Common myeloid progenitor, CD34-positive (primary cell): ENCODE data around the gene CYTH3.
A peak's percentile ranks its signal among the peaks of the same experiment; 100 is the strongest.

Source experiments
- CTCF ChIA-PET: fragments of 350-600 bp; sonication (Branson Sonifier 250); formaldehyde crosslinking; loops from one replicate; lab custom pipeline; 2021; ENCODE audit warnings: antibody characterized with exemption; lab: Charles Lee
- POLR2A ChIA-PET: fragments of 350-600 bp; sonication (Branson Sonifier 250); formaldehyde crosslinking; loops from one replicate; lab custom pipeline; 2021; ENCODE audit warnings: antibody characterized with exemption; lab: Charles Lee
- DNase-seq, 3 donors: peaks; one replicate each; pipeline versions ENCODE4 v3.0.0 to v3.0.0-alpha.2; 2013
- H3K27ac ChIP-seq, 2 experiments: 1 replicate in 1 of 2; 2 replicates in 1 of 2; pipeline ENCODE4 v1.7.0; 2013; ENCODE audit warnings: inconsistent platforms in 2 of 2, low read length in 2 of 2, mild to moderate bottlenecking in 2 of 2, low read depth in 1 of 2, moderate library complexity in 1 of 2; ENCODE audit not compliant: severe bottlenecking in 2 of 2, insufficient read depth in 1 of 2, poor library complexity in 1 of 2
- H3K27me3 ChIP-seq, 5 experiments: replicated peaks in 2 of 5; 1 replicate in 3 of 5; 2 replicates in 2 of 5; pipeline versions ENCODE4 v1.6.1 to v1.7.0; 2013; ENCODE audit warnings: low read length in 4 of 5, mild to moderate bottlenecking in 2 of 5, moderate library complexity in 2 of 5, inconsistent platforms in 1 of 5; ENCODE audit not compliant: insufficient read depth in 5 of 5, control insufficient read depth in 4 of 5
- H3K36me3 ChIP-seq, 4 experiments: 1 replicate in 2 of 4; 2 replicates in 2 of 4; pipeline versions ENCODE4 v1.6.1 to v1.7.0; 2013; ENCODE audit warnings: low read length in 3 of 4, control low read depth in 1 of 4, mild to moderate bottlenecking in 1 of 4; ENCODE audit not compliant: control insufficient read depth in 4 of 4, insufficient read depth in 4 of 4
- H3K4me1 ChIP-seq, 4 experiments: 1 replicate in 3 of 4; 2 replicates in 1 of 4; pipeline versions ENCODE4 v1.6.1 to v1.7.1; 2013; ENCODE audit warnings: low read length in 3 of 4, mild to moderate bottlenecking in 3 of 4, control low read depth in 1 of 4, inconsistent platforms in 1 of 4, moderate library complexity in 1 of 4; ENCODE audit not compliant: control insufficient read depth in 4 of 4, insufficient read depth in 4 of 4; ENCODE audit errors: control extremely low read depth in 1 of 4
- H3K4me3 ChIP-seq, 7 experiments: 1 replicate in 4 of 7; 2 replicates in 3 of 7; pipeline versions ENCODE4 v1.5.1 to v1.7.0; 2013; ENCODE audit warnings: mild to moderate bottlenecking in 7 of 7, low read length in 6 of 7, moderate library complexity in 6 of 7, inconsistent platforms in 2 of 7, low read depth in 2 of 7, control low read depth in 1 of 7; ENCODE audit not compliant: insufficient read depth in 4 of 7, control insufficient read depth in 1 of 7; ENCODE audit errors: extremely low read depth in 1 of 7
- H3K9me3 ChIP-seq, 5 experiments: 1 replicate in 4 of 5; 2 replicates in 1 of 5; pipeline versions ENCODE4 v1.6.1 to v1.7.1; 2013; ENCODE audit warnings: low read length in 4 of 5, mild to moderate bottlenecking in 2 of 5, inconsistent platforms in 1 of 5, low read depth in 1 of 5, moderate library complexity in 1 of 5; ENCODE audit not compliant: control insufficient read depth in 4 of 5, insufficient read depth in 2 of 5; ENCODE audit errors: control extremely low read depth in 1 of 5
- WGBS: methylation state at CpG from one replicate; pipeline ENCODE4 v1.1.5; 2013; ENCODE audit not compliant: insufficient coverage; 5-methylcytosine and 5-hydroxymethylcytosine counted together

Gene CYTH3

GRCh38 chr7:6139189-6139996 lies 133.0 kb downstream of the CYTH3 start:
- DNase-seq, result peak; percentile 40 to 86 (median 80)
- H3K36me3 ChIP-seq, result peaks cover 3 to 26% (median 23%) of the 10 kb centered on the region in 4 experiments
- no peaks in the 10 kb centered on the region for H3K9me3 ChIP-seq
- peak overlapping the region in 2 of 7 experiments; percentile 23 to 50 for H3K4me3 ChIP-seq
- ChIA-PET CTCF (interaction anchor here (0.6 to 2.6 kb wide), 10 partner anchors 10 to 185 kb away, joined by 3 to 12 read pairs (median 4); no protein-coding TSS in a partner anchor), POLR2A (no interaction called here)
- peak overlapping the region in 1 of 2 experiments; percentile 25 for H3K27ac ChIP-seq
- peaks cover 10 to 29% (median 19%) of the 10 kb centered on the region in 4 experiments for H3K4me1 ChIP-seq
- H3K27me3 ChIP-seq, result no peaks in the 10 kb centered on the region
- 66% methylated on average over 13 of the region's 17 CpGs for WGBS

- H3K9me3 ChIP-seq, result peaks cover 0 to 6% (median 0%) of the 10 kb centered on the region in 5 experiments
- H3K4me3 ChIP-seq, result no peak overlapping the region
- peaks cover 14 to 32% (median 26%) of the 10 kb centered on the region in 4 experiments for H3K36me3 ChIP-seq
- no peaks in the 10 kb centered on the region for H3K27me3 ChIP-seq
- ChIA-PET POLR2A (no interaction called here), CTCF (no interaction called here)
- 100% methylated on average over 1 of the region's 2 CpGs for WGBS
- peaks cover 10 to 19% (median 15%) of the 10 kb centered on the region in 4 experiments for H3K4me1 ChIP-seq
- H3K27ac ChIP-seq, result no peak overlapping the region
- DNase-seq, result no peak
Observed at GRCh38 chr7:6136475-6136874, 135.9 kb downstream of the CYTH3 start.

- ChIA-PET CTCF (interaction anchor here (1.6 kb wide), 1 partner anchor 109 kb away, joined by 5 read pairs; no protein-coding TSS in a partner anchor), POLR2A (no interaction called here)
- Histone ChIP-seq H3K36me3 (peaks cover 18 to 56% (median 27%) of the 10 kb centered on the region in 4 experiments), H3K27ac (no peak overlapping the region), H3K4me3 (no peak overlapping the region), H3K27me3 (no peaks in the 10 kb centered on the region), H3K4me1 (peaks cover 0 to under 1% (median under 1%) of the 10 kb centered on the region in 4 experiments), H3K9me3 (peaks cover 0 to 7% (median 0%) of the 10 kb centered on the region in 5 experiments)
- no peak for DNase-seq
- no CpG with 5 or more reads among the region's 1 CpG for WGBS
Observed at GRCh38 chr7:6133249-6133648, 139.2 kb downstream of the CYTH3 start.

- Histone ChIP-seq H3K36me3 (peaks cover 22 to 55% (median 34%) of the 10 kb centered on the region in 4 experiments), H3K4me3 (no peak overlapping the region), H3K27me3 (no peaks in the 10 kb centered on the region), H3K9me3 (peaks cover 0 to 7% (median 0%) of the 10 kb centered on the region in 5 experiments), H3K27ac (no peak overlapping the region), H3K4me1 (no peaks in the 10 kb centered on the region)
- peak in 1 of 3 donors; percentile 6 for DNase-seq
- ChIA-PET POLR2A (no interaction called here), CTCF (no interaction called here)
- WGBS, result 90% methylated on average over 4 of the region's 10 CpGs
Observed at GRCh38 chr7:6130007-6130587, 142.3 kb downstream of the CYTH3 start.

GRCh38 chr7:6128205-6128604 lies 144.2 kb downstream of the CYTH3 start:
- WGBS, result 100% methylated on average over 1 of the region's 3 CpGs
- H3K36me3 ChIP-seq, result peaks cover 19 to 64% (median 37%) of the 10 kb centered on the region in 4 experiments

GRCh38 chr7:6127110-6127490 lies 145.3 kb downstream of the CYTH3 start:
- H3K9me3 ChIP-seq, result peaks cover 0 to 7% (median 5%) of the 10 kb centered on the region in 5 experiments
- ChIA-PET CTCF (interaction anchor here (1.2 to 1.3 kb wide), 2 partner anchors 10 to 197 kb away, joined by 3 to 4 read pairs; no protein-coding TSS in a partner anchor), POLR2A (no interaction called here)
- no peaks in the 10 kb centered on the region for H3K27me3 ChIP-seq
- H3K4me3 ChIP-seq, result no peak overlapping the region
- H3K4me1 ChIP-seq, result no peaks in the 10 kb centered on the region
- no peak for DNase-seq
- peaks cover 18 to 64% (median 38%) of the 10 kb centered on the region in 4 experiments for H3K36me3 ChIP-seq
- no peak overlapping the region for H3K27ac ChIP-seq
- WGBS, result no CpG with 5 or more reads among the region's 1 CpG

More at GRCh38 chr7:6128205-6128604, 144.2 kb downstream of the CYTH3 start:
- no peaks in the 10 kb centered on the region for H3K4me1 ChIP-seq
- no peak overlapping the region for H3K4me3 ChIP-seq
- POLR2A ChIA-PET, result no interaction called here
- no peaks in the 10 kb centered on the region for H3K27me3 ChIP-seq
- H3K9me3 ChIP-seq, result peaks cover 0 to 9% (median 5%) of the 10 kb centered on the region in 5 experiments
- CTCF ChIA-PET, result interaction anchor here (1.2 kb wide), 1 partner anchor 196 kb away, joined by 3 read pairs; no protein-coding TSS in a partner anchor
- no peak overlapping the region for H3K27ac ChIP-seq
- no peak for DNase-seq
